ENCODE measurements around the gene SNCB.

Gene SNCB

DNA sequence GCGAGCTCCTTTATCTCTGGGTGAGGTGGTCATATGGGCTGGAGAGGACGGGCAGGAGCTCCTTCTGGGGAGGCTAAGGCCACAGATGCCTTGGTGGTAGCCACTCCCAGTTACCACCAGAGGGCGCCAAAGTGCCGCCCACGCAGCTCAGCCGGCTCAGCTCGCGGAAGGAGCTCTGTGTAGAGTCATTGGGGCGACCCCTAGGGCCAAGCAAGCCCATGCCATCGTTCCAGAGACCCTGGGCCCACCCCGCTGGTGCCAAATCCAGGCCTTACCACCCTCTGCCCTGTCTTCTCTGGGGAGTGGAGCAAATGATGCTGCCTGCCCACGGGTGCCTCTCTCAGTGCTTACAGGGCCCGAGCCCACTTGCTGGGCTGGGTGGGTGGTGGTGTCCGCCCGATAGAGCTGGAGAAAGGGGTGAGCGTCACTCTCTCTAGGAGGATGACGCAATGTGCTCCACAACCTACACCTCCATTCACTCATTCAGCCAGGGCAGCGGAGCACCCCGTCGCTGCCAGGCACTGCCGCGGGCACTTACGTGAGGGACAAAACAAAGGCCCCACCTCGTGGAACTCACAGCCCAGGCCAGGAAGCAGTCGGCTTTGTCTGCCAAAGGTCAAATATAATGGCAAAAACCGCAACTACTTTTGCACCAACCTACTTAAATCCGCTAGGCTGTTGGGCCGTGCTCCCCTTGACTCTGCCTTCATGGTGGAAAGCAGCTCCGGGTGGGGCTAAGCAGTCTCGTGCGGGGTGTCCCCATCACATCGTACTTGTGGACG, 30.7 kb upstream of the SNCB start:
- DNase-seq, result peak; percentile 54

DNA sequence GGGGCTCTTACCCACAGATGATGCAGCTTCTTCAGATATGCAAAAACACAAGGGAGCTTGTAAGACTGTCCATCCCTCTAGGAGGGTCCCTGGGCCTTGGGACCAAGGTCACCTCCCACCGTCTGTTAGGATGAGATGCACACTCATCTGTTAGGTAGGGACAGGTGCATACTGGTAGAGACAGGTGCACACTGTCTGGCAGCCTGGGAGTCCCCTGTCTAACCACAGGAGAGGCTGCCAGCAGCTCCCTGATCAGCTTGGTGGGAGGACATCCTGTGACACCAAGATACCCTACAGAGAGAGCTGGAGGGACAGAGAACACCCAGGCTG, 30.2 kb upstream of the SNCB start:
- DNase-seq, result no peak

DNA sequence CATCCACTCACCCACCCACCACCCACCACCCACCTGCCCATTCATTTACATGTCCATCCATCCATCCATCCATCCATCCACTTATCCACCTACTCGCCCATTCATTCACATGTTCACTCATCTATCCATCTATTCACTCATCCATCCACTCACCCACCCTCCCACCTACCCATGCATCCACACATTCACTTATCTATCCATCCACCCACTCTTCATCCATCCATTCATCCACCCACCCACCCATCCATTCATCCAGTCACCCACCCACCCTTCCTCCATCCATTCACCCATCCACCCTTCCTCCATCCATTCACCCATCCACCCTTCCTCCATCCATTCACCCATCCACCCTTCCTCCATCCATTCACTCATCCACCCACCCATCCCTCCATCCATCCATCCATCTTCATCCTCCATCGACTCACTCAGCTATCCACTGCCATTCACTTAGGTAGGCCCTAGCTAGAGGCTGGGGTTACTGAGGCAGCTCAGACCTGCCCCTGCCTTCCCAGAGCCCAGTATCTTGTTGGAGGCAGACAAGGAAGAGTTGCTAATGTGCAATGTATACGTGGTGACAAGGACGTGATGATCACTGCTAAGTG, 29.6 kb upstream of the SNCB start:
- DNase-seq, result no peak

DNA sequence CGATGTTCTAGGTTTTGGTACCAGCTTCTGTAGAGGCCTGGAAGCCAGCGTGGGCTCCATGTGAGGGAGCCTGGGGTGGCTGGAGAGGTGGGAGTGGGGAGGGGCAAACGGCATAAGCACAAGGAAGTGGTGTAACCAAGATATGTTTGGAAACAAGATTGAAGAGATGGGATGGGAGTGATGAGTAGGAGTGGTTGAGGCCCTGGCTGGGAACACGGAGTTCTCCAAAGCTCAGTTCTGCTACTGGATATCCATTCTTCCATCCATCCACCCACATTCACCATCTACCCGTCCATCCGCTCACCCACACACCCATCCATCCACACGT, 29.1 kb upstream of the SNCB start:
- DNase-seq, result no peak

DNA sequence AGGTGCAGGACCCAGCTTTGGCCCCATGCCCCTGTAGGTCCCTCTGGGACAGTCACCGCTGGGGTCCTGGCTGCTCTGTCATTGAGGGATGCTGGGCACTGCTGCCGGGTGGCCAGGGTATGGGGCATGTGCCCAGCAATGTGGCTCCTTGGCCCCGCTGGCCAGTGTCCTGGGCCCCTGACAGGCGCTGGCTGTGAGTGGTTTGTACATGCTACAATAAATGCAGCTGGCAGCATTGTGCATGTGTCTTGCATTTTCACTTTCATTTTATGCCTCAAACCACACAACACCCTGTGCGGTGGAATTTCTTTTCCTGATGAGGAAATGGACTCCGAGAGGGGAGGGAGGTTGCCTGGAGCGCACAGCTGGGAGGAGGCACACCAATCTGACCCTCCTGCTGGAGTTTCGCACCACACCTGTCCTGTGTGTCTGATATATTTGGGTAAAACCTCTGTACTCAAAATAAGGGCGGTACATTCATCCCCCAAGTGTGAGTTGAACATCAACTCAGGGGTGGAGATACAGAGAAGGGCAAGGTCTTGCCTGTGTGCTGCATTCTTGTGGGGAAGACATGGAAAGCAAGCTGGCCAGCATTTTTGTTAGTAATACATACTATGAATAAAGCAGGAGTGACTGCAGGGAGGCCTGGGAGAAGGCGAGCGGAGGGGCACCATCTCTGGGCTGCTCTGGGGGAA, 28.6 kb upstream of the SNCB start:
- no peak for DNase-seq

DNA sequence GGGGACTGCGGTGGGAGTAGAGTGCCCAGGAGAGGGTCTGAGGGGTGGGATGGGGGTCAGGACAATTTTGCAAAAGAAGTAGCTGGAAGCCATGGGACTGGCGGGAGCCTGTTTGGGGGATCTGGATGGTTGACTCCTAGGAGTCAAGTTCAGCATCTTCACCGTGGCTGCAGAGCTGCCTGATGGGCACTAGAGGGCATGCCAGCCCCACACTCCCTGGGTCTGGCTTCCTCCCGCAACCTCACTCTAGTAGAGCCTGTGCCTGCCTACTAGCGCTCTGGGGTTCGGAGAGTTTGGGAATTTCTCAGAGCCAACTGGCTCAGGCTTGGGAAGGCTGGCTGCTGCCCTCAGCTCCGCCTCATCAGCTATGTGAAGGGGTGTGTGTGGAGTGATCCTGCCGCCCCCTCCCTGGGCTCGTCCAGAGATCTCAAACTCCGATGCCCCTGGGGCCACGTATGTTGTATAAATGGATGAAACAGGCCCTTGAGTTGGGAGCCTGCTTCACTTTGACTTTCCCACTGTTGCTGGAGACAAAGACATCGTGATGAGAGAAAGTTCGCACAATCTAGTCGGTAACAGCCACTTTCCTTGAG, 27.8 kb upstream of the SNCB start:
- DNase-seq, result peak; percentile 65

DNA sequence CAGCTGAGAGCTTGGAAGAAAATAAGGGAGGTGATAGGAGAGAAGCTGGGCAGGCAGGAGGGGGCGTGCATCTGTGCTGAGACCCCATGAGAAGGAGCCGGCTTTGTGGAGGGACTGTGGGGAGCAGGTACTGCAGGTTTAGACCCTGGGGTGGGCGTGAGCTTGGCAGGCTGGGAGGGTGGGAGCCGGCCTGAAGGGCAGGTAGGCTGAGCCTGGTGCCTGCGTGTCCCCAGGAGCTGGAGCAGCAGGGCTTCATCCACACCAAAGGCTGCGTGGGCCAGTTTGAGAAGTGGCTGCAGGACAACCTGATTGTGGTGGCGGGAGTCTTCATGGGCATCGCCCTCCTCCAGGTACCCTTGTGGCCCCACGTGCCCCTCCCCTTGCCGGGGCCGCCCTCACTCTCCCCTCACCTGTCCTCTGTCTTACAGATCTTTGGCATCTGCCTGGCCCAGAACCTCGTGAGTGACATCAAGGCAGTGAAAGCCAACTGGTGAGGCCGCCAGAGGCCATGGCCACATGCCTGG, 26.2 kb upstream of the SNCB start:
- no peak for DNase-seq

DNA sequence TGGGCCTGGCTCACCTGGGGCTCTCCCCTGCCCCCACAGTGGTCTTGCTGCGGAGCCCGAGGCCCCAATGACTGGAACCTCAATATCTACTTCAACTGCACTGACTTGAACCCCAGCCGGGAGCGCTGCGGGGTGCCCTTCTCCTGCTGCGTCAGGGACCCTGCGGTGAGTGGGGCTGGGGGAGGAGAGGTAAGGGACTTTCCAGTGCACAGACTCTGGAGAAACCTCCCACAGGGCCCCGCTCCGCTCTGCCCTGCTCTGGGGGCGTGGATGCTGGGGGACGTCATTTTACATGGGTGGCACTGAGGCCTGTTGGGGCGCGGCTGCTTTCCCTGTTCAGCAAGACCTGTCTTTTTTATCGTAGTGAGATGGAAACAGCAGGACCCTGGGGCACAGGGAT, 24.5 kb upstream of the SNCB start:
- no peak for DNase-seq

DNA sequence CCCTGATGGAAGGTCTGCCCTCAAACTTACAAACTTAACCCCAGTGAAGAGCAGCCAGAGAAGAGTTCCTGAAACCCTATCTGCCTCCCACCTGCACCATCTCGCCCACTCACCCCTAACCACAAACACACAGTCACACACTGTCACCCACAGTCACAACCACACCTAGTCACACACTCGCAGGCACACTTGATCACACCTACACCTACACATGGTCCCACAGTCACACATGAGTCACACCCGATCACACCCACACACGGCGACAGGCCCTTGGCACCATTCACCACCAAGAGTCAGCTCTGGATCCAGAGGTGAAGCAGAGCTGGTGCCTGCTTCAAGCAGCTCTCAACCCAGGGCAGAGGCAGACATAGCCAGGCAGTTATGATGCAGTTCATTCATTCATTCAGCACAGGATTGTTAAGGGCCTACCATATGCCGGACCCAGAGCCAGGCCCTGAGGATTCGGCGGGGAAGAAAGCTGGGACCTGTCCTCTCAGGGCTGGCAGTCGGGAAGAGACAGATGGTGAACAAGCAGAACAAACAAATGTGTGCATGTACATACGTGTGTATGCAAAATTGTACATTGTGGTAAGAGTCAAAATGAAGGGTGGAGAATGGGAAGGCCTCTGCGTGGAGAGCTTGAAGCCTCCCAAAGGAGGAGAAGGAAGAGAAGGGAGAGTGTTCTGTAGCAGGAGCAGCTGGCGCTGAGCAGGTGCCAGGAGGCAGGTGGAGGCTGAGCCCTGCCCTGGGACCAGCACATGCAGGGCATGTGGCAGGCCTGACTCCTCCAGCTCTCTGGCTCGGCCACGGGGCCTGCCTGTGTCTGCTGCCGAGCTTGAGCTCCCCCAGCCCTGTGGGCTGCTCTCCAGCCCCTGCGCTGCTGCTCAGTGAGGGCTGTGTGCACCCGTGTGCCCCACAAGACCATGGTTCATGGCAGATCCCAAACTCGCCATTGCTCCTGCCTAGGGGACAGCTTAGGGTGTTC, 23.4 kb upstream of the SNCB start:
- DNase-seq, result peak; percentile 93

DNA sequence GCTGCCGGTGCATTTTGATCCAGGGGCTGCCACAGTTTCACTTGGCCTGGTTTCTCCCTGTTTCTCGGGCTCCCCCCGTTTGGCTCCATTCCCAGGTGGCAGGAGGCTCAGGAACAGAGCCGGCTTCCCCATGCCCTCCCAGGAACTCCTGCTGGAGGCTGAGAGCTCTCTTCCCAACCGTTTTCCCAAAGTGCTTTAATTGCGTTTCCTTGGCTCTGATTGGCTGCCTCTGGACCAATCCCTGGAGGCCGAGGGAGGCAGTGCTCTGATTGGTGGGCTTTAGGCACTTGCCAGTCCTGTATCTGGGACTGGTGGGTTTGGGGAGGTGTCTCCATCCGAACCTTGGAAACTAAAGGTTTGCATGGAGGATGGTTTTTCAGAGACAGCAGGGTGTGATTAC, 21.8 kb upstream of the SNCB start:
- peak; percentile 82 for DNase-seq

DNA sequence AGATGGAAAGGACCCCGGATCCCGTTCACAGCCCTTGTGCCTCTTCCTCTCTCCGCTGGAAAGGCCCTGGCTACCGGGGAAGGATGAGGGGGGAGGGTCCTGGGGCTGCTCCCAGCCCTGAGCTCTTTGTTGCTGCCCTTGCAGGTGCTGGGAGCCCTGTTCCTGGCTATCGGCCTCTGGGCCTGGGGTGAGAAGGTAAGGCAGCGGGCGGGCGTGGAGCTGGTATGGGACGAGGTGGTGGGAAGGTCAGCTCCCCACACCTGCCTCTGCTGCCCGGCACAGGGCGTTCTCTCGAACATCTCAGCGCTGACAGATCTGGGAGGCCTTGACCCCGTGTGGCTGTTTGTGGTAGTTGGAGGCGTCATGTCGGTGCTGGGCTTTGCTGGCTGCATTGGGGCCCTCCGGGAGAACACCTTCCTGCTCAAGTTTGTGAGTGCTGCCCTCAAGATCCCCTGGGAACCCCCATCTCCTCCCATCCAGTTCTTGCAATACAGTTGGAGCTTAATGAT, 21.2 kb upstream of the SNCB start:
- no peak for DNase-seq

DNA sequence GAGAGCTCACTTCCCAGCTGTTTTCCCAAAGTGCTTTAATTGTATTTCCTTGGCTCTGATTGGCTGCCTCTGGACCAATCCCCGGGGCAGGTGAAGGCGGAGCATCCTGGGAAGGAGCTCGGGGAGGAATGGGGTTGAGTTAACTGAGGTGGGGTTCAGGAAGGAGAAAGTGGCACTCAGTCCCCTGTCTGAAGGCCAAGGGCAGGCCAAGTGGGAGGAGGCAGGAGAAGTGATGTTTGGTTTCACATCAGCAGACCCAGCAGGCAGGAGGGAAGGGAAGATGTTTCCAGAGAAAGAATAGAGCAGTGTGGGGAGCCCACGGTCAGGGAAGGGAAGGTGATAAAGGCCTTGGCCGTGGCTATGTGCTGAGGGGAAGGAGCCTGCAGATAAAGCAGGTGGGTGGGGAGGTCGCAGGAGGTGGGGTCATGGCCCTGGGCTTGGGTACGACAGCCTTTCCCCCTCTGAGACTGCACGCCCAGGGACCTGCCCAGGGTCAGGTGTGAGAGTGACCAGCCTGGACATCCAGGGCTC, 20.1 kb upstream of the SNCB start:
- no peak for DNase-seq

DNA sequence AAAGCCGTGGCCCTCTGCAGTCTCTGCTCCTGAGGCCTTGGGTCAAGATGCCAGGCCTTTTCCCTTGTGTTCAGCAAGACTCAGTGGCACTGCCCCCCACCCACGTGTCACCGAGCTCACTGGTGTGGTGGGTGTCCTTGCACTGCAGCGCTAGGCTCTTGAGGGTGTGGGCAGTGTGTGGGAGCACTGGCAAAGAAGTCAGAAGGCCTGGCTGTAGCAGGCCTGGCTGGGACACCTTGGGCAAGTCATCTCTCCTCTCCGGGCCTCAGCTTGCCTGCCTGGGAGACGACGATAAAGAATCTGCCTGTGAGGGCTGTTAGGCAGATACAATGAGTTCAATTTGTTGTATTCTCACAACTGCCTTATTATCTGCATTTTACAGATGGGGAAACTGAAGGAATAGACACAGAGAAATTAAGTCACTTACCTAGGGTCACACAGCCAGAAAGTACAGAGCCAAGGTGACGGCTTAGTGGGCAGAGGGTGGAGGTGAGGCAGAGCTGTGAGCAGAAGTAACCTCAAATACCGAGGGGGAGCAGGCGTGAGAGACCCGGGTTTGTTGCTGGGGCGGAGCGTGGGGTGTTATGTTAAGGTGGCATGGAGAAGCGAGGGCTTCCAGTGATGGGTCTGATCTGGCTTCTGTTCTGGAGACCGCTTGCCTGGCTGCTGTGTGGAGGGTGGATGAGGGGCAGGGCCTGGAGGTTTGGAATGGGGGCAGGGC, 18.3 kb upstream of the SNCB start:
- DNase-seq, result no peak

DNA sequence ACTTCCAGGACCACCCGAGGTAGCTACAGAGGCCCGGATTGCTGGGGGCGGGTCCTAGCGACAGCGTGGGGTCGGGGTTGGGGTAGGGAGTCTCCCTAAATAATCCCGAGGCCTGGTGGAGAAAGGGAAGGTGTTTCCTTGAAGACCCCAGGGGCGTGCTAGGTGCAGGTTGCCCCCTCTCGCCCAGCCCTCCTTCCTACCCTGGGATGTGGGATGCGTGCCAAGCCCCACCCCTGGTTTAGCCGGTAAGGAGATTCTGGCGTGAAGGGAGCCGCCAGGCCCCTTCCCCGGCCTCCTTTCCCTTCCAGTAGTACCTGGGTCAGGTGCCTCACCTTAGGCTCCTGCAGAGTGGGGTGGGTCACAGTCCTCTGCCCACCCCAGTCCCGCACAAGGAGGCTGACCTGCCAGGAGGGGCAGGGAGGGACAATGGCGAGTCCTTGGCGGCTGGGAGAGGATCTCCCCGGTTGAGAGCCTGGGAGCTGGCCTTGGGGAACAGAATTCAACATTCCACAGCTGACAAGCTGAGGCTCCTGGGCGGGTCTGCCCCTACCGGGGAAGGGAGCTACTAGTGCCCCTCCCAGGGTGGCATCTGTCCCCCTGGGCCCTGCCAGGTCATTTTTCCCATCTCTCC, 17.6 kb upstream of the SNCB start:
- no peak for DNase-seq

DNA sequence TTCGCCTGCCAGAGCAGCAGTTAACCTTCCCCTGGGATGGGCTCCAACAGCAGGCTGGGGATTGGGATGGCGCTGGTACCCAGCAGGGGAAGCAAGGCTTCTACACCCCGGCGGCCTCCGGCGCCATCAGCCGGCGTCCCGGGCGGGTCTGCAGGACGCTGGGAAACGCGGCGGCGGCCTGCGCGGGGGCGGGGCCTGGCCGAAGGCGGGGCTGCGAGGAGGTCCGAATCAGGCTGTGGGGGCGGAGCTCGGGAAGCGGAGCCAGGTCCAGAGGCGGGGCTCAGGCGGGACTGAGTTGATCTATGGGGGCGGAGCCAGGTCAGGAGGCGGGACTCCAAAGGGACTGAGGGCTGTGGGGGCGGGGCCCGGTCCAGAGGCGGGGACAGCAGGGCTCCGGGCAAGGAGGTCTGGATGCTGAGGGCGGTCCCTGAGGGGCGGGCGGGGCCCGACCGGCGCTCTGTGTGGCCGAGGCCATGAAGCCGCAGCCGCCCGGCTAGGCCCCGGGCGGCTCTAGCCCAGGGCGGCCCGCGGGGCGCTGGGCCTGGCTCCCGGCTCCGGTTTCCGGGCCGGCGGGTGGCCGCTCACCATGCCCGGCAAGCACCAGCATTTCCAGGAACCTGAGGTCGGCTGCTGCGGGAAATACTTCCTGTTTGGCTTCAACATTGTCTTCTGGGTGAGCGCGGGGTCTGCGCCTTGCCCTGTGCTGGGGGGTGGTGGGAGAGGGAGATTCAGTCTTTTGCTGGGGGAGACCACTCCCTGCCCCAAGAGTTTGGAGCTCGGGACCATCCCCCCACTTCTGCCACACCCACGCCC, 16.9 kb upstream of the SNCB start, which contains the start of gene TSPAN17:
Gene TSPAN17 (plus strand): TSS at position 455 of the 813 bp plus-strand sequence. CDS start 132 bp downstream, at position 587.
- DNase-seq, result peak; percentile 93

DNA sequence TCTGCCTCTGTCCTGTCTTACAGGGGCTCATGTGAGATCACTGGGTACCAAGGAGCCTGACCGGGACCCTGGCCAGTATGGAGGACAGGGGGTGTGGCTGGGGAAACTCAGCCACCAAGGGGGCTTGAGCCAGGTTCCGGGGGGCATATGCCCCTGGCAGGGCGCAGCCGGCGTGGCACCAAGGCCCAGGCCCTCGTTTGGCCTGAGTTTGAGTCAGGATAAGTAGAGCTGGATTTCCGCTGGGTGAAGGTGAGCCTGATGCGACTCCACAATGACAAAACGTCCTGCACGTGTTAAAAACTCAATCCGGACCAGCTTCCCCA, 16.3 kb upstream of the SNCB start:
- no peak for DNase-seq

DNA sequence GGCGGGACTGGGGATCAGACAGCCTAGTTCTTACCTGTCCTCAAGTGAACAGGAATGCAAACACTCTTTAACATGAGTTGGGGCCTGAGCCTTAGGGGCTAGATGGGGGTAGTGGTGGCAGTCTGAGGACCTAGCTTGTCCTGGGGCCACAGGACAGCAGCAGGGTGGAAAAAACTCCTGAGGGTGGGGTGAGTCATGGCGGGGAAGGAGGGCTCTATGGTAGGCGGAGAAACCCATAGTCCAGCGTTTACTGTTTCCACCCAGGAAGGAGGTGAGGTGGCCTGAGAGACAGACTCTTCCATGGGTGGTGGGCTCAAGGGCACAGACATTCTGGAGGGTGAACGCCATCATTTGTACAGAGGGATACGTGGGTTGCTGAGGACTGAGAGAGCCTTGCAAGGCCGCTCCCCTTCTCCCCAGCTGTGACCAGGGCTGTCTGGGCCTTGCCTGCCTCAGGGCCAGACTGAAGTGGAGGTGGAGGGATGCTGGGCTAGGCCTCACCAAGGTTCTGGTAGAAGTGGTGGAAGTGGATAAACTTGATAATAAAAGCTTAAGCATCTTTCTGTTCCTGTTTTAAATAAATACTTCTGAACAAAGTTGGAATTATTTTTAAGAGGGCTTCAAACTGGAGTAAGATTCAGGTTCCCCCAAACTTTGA, 15.8 kb upstream of the SNCB start:
- DNase-seq, result no peak

DNA sequence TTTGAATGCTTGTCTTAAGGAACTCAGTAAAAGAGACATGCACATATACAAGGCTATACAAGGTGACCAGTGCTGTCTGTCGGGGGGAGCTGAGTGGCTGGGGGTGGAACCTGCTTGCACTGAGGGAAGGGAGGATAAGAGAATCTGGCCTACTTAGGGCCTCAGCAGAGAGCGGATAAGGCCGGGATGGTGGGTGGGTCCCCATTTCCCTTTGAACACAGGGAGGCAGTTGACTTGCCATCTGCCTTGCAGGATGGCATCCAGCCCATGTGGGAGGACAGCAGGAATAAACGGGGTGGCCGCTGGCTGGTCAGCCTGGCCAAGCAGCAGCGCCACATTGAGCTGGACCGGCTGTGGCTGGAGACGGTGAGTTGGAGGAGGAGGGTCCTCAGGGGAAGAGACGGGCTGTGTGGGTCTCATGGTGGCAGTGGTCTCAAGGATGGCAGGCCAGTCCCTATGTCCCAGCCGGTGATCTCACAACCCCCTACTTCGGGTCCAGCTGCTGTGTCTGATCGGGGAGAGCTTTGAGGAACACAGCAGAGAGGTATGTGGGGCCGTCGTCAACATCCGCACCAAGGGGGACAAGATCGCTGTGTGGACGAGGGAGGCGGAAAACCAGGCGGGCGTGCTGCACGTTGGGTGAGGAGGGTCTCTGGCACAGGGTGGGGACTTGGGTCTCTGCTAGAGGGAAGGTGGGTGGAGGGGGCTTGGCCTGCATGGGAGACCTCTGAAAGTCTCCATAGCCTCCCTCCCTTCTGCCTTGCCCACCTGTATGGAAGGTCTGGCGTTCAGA, 14.7 kb upstream of the SNCB start:
- DNase-seq, result no peak

DNA sequence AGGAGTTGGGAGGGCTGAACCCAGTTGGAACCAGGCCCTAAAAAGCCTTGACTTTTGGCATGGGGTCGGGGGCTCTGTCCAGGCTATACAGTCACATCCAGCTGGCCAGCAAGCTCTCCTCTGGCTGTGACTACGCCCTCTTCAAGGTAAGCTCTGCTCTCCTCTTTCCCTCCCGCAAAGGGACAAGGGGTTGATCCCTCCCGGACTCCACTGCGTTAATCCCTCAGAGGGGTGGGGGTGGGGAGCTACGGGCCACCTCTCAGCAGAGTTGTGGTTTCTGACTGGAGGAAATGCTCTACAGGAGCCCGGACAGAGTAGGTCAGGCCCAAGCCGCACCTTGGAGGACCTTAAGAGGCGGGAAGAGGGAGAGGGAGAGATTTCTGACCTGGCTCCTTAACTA, 14.0 kb upstream of the SNCB start:
- no peak for DNase-seq

Data from NCI-H1694 treated with DMSO at 0.1 percent for 48 hours (cell line).